HepG2 (cell line): Measurements from ENCODE around the gene TEKT5. TPM values are rescaled to one million over a fixed set of nuclear protein-coding genes. Genes with fewer than 3 reads are reported as not detected.

ENCODE experiments used
- ATAC-seq: fragments of 200-7000 bp; cut with Tn5 transposase; 3 replicates; pipeline ENCODE4 v1.9.1; 2020; ENCODE audit warnings: mild to moderate bottlenecking, moderate library complexity
- BruUV-seq: library from RNA; stranded (reverse); fragments of 400-500 nt; replicated peaks from 2 replicates; lab custom pipeline; 2021; lab: Mats Ljungman, UMichigan
- CTCF ChIA-PET: fragments of 300-600 bp; formaldehyde crosslinking; extraction: SDS; loops from one replicate; lab custom pipeline; 2021; ENCODE audit warnings: low total read pairs, inconsistent platforms, low intra/inter-chr PET ratio; lab: Yijun Ruan, JAX
- POLR2A ChIA-PET: fragments of 350-600 bp; sonication (Branson Sonifier 250); formaldehyde crosslinking; loops from one replicate; lab custom pipeline; 2020; ENCODE audit warnings: antibody characterized with exemption, inconsistent platforms; lab: Yijun Ruan, JAX
- DNase-seq: peaks from one replicate; pipeline ENCODE4 v3.0.0-alpha.2; 2015; ENCODE audit warnings: low spot score
- FAIRE-seq: peaks from 3 replicates; lab custom pipeline; 2011; peaks lifted over from hg19 to GRCh38; lab: Jason Lieb, UNC
- H2AFZ ChIP-seq: one replicate; pipeline ENCODE4 v1.6.1; 2011; ENCODE audit warnings: low read length, inconsistent platforms
- H3K27ac ChIP-seq: fragments of 300-600 bp; 3 replicates; pipeline ENCODE4 v1.8.0; 2011; ENCODE audit warnings: mixed run types, mild to moderate bottlenecking, mixed read lengths, low read length, inconsistent platforms; ENCODE audit not compliant: insufficient read depth; ENCODE audit errors: extremely low read length
- H3K27me3 ChIP-seq, 2 experiments: fragments of 200-600 bp in 1 of 2; 2 replicates in 1 of 2; 3 replicates in 1 of 2; pipeline versions ENCODE4 v1.6.0 to v1.8.0; 2011; ENCODE audit warnings: low read length in 2 of 2, mild to moderate bottlenecking in 2 of 2, moderate library complexity in 2 of 2, inconsistent platforms in 1 of 2; ENCODE audit not compliant: insufficient read depth in 2 of 2, control insufficient read depth in 1 of 2
- H3K36me3 ChIP-seq, 2 experiments: fragments of 200-600 bp in 1 of 2; replicated peaks in 1 of 2; 2 replicates in 1 of 2; 3 replicates in 1 of 2; pipeline versions ENCODE4 v1.5.1 to v1.8.0; 2011; ENCODE audit warnings: low read length in 2 of 2, inconsistent platforms in 1 of 2; ENCODE audit not compliant: insufficient read depth in 2 of 2, control insufficient read depth in 1 of 2
- H3K4me1 ChIP-seq: 2 replicates; pipeline ENCODE4 v1.5.1; 2012; ENCODE audit warnings: low read length, inconsistent platforms; ENCODE audit not compliant: insufficient read depth
- H3K4me2 ChIP-seq: 2 replicates; pipeline ENCODE4 v1.6.0; 2011; ENCODE audit warnings: low read depth, low read length, inconsistent platforms
- H3K4me3 ChIP-seq, 3 experiments: fragments of 200-600 bp in 1 of 3; sonication (generic), shearing (Covaris generic) in 1 of 3; replicated peaks in 1 of 3; 2 replicates each; pipeline ENCODE4 v1.5.1; 2011 to 2016; ENCODE audit warnings: low read length in 3 of 3, inconsistent platforms in 2 of 3, low read depth in 2 of 3, mild to moderate bottlenecking in 2 of 3, control low read depth in 1 of 3, mixed read lengths in 1 of 3; ENCODE audit not compliant: insufficient read depth in 1 of 3
- H3K79me2 ChIP-seq: one replicate; pipeline ENCODE4 v1.6.1; 2011; ENCODE audit warnings: low read length, inconsistent platforms; ENCODE audit not compliant: insufficient read depth
- H3K9ac ChIP-seq: 2 replicates; pipeline ENCODE4 v1.6.0; 2011; ENCODE audit warnings: mild to moderate bottlenecking, low read depth, low read length, inconsistent platforms; ENCODE audit not compliant: insufficient read depth
- H3K9me3 ChIP-seq: 2 replicates; pipeline ENCODE4 v1.5.1; 2012; ENCODE audit warnings: mild to moderate bottlenecking, low read length
- H4K20me1 ChIP-seq: 2 replicates; pipeline ENCODE4 v1.6.0; 2011; ENCODE audit warnings: inconsistent platforms, mild to moderate bottlenecking, low read length, moderate library complexity; ENCODE audit not compliant: insufficient read depth
- AHR ChIP-seq: IDR thresholded peaks from 2 replicates; pipeline ENCODE4 v1.6.1; 2018; ENCODE audit warnings: missing genetic modification reagents, missing compliant biosample characterization
- RNF2 ChIP-seq: fragments of 450-650 bp; conservative IDR thresholded peaks from 2 replicates; pipeline ENCODE4 v1.6.1; 2016; ENCODE audit warnings: low read depth
- SMAD1 ChIP-seq: sonication (generic); formaldehyde crosslinking; IDR thresholded peaks from 2 replicates; pipeline ENCODE4 v1.4.0; 2020; ENCODE audit warnings: missing genetic modification reagents, low read depth, mild to moderate bottlenecking, borderline replicate concordance
- ZBTB7B ChIP-seq: sonication (generic); formaldehyde crosslinking; IDR thresholded peaks from 2 replicates; pipeline ENCODE4 v1.4.0; 2020; ENCODE audit warnings: missing genetic modification reagents
- ZNF17 ChIP-seq: sonication (generic); formaldehyde crosslinking; IDR thresholded peaks from 2 replicates; pipeline ENCODE4 v1.5.0; 2020; ENCODE audit warnings: mild to moderate bottlenecking, missing genetic modification reagents
- ZNF20 ChIP-seq: sonication (generic); formaldehyde crosslinking; IDR thresholded peaks from 2 replicates; pipeline ENCODE4 v1.4.0; 2020; ENCODE audit warnings: mild to moderate bottlenecking, moderate library complexity, missing genetic modification reagents
- ZNF333 ChIP-seq: sonication (generic); formaldehyde crosslinking; IDR thresholded peaks from 2 replicates; pipeline ENCODE4 v1.4.0; 2020; ENCODE audit warnings: mild to moderate bottlenecking, missing genetic modification reagents, borderline replicate concordance
- ZNF354B ChIP-seq: sonication (generic); formaldehyde crosslinking; IDR thresholded peaks from 2 replicates; pipeline ENCODE4 v1.8.0; 2022; ENCODE audit warnings: mild to moderate bottlenecking, missing genetic modification reagents
- ZNF382 ChIP-seq: sonication (generic); formaldehyde crosslinking; IDR thresholded peaks from 2 replicates; pipeline ENCODE4 v1.5.0; 2020; ENCODE audit warnings: missing genetic modification reagents, mild to moderate bottlenecking, borderline replicate concordance
- ZNF547 ChIP-seq: sonication (generic); formaldehyde crosslinking; IDR thresholded peaks from 2 replicates; pipeline ENCODE4 v1.5.1; 2020; ENCODE audit warnings: mild to moderate bottlenecking, missing genetic modification reagents
- ZNF605 ChIP-seq: sonication (generic); formaldehyde crosslinking; IDR thresholded peaks from 2 replicates; pipeline ENCODE4 v1.8.0; 2022; ENCODE audit warnings: mild to moderate bottlenecking, missing genetic modification reagents
- ZNF737 ChIP-seq: sonication (generic); formaldehyde crosslinking; IDR thresholded peaks from 2 replicates; pipeline ENCODE4 v1.5.0; 2020; ENCODE audit warnings: missing genetic modification reagents, mild to moderate bottlenecking, borderline replicate concordance
- ZNF782 ChIP-seq: sonication (generic); formaldehyde crosslinking; IDR thresholded peaks from 2 replicates; pipeline ENCODE4 v1.4.0; 2020; ENCODE audit warnings: missing genetic modification reagents, mild to moderate bottlenecking, borderline replicate concordance
- ZSCAN29 ChIP-seq: sonication (generic); formaldehyde crosslinking; conservative IDR thresholded peaks from 2 replicates; pipeline ENCODE4 v1.4.0; 2020; ENCODE audit warnings: mild to moderate bottlenecking, missing genetic modification reagents
- WGBS: methylation state at CpG from one replicate; pipeline ENCODE4 v1.1.6; 2017; ENCODE audit warnings: low lambda C conversion rate; 5-methylcytosine and 5-hydroxymethylcytosine counted together
- in situ Hi-C: cut with HindIII; loops from 2 replicates; pipeline ENCODE4 v1.10.0; 2017; ENCODE audit warnings: low pct_unique_long_range_greater_than_20kb; ENCODE audit not compliant: extremely low pct_ligation_motif_present
- intact Hi-C: fragments of 100-400 bp; cut with micrococcal nuclease; formaldehyde crosslinking; loops from one replicate; pipeline ENCODE4 v1.10.0; 2022; ENCODE audit not compliant: unreplicated experiment
- polyA plus RNA-seq, 8 experiments: library from polyadenylated mRNA; depleted of rRNA in 3 of 8; stranded (reverse) in 7 of 8; unstranded in 1 of 8; fragments of >200 nt; fragmentation: Illumina TruSeq in 4 of 8; extraction: Trizol in 4 of 8; gene quantifications; 2 replicates each; pipeline versions ENCODE4 v1.2.1 to v1.2.3, GENCODE V29; 2011 to 2016; ENCODE audit warnings: low read depth in 4 of 8, missing spikeins in 1 of 8, mixed read lengths in 1 of 8; ENCODE audit not compliant: insufficient read depth in 1 of 8
- total RNA-seq, 5 experiments: library from RNA; depleted of rRNA; stranded (reverse); fragments of >200 nt; fragmentation: Illumina TruSeq; extraction: Trizol; gene quantifications; 2 replicates each; pipeline ENCODE4 v1.2.3, GENCODE V29; 2016; ENCODE audit warnings: low read depth in 1 of 5
- TF ChIP-seq, protein P1 (sequence below): sonication (generic); formaldehyde crosslinking; IDR thresholded peaks from 2 replicates; pipeline ENCODE4 v1.4.0; 2020; ENCODE audit warnings: mild to moderate bottlenecking, missing genetic modification reagents
- TF ChIP-seq, protein P2 (sequence below): sonication (generic); formaldehyde crosslinking; IDR thresholded peaks from 2 replicates; pipeline ENCODE4 v1.4.0; 2020; ENCODE audit warnings: low read depth, missing genetic modification reagents
- TF ChIP-seq, protein P3 (sequence below): sonication (generic); formaldehyde crosslinking; IDR thresholded peaks from 2 replicates; pipeline ENCODE4 v1.4.0; 2020; ENCODE audit warnings: mild to moderate bottlenecking, low read depth, missing genetic modification reagents
- TF ChIP-seq, protein P4 (sequence below): sonication (generic); formaldehyde crosslinking; conservative IDR thresholded peaks from 2 replicates; pipeline ENCODE4 v1.8.0; 2022; ENCODE audit warnings: missing genetic modification reagents

Gene TEKT5
- total and polyA plus RNA-seq, 2 of the 13 experiments (the other 11 are each of a cell fraction or from before 2014, with no cell fraction given) = 0.16 TPM; not detected in 1

DNA sequence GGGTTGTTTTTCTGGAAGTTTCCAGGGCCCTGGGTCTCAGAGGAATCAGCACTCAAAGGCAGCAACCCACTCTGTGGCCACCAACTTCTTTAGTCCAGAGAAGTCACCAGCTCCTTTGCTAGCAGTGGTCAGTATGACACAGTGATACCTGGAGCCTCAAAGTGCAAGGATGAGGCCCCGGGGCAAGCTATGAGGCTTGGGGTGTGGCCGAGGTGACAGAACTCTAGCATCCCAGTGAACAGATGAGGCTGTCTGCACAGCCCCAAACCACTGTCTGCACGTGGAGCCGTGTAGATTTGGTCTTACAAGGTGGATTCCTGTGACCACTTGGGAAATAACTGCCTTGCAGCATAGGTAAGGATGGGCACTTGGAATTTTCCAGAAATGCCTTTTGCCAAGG lies 24.9 kb downstream of the TEKT5 start:
- BruUV-seq = no TSS peak
- H3K79me2 ChIP-seq = no peaks in the 10 kb centered on the region
- FAIRE-seq = no peak
- no peak overlapping the region for H3K4me2 ChIP-seq
- DNase-seq = no peak
- peaks cover 18% of the 10 kb centered on the region for H3K4me1 ChIP-seq
- in situ Hi-C loops = no loop called here
- H3K27ac ChIP-seq = no peak overlapping the region
- ChIA-PET CTCF (no interaction called here), POLR2A (no interaction called here)
- no peak for ATAC-seq
- intact Hi-C loops = no loop called here
- no peak overlapping the region for H3K9ac ChIP-seq
- no peaks in the 10 kb centered on the region for H3K36me3 ChIP-seq
- H2AFZ ChIP-seq = no peak overlapping the region
- no peak overlapping the region for H3K4me3 ChIP-seq
- H3K27me3 ChIP-seq = peaks cover 2 to 4% of the 10 kb centered on the region in 2 experiments; a peak in 2 of 5 replicates
- no peaks in the 10 kb centered on the region for H3K9me3 ChIP-seq
- WGBS = 27% methylated on average over 4 of the region's 4 CpGs
- no peaks in the 10 kb centered on the region for H4K20me1 ChIP-seq
- TF ChIP-seq ZNF605 (CRISPR knock-in tag) = no peak
- TF ChIP-seq ZNF547 (CRISPR knock-in tag) = no peak
- TF ChIP-seq ZBTB7B (CRISPR knock-in tag) = no peak
- TF ChIP-seq, protein P1, sequence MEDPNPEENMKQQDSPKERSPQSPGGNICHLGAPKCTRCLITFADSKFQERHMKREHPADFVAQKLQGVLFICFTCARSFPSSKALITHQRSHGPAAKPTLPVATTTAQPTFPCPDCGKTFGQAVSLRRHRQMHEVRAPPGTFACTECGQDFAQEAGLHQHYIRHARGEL (CRISPR knock-in tag) = no peak
- TF ChIP-seq SMAD1 (CRISPR knock-in tag) = no peak
- TF ChIP-seq, protein P2, sequence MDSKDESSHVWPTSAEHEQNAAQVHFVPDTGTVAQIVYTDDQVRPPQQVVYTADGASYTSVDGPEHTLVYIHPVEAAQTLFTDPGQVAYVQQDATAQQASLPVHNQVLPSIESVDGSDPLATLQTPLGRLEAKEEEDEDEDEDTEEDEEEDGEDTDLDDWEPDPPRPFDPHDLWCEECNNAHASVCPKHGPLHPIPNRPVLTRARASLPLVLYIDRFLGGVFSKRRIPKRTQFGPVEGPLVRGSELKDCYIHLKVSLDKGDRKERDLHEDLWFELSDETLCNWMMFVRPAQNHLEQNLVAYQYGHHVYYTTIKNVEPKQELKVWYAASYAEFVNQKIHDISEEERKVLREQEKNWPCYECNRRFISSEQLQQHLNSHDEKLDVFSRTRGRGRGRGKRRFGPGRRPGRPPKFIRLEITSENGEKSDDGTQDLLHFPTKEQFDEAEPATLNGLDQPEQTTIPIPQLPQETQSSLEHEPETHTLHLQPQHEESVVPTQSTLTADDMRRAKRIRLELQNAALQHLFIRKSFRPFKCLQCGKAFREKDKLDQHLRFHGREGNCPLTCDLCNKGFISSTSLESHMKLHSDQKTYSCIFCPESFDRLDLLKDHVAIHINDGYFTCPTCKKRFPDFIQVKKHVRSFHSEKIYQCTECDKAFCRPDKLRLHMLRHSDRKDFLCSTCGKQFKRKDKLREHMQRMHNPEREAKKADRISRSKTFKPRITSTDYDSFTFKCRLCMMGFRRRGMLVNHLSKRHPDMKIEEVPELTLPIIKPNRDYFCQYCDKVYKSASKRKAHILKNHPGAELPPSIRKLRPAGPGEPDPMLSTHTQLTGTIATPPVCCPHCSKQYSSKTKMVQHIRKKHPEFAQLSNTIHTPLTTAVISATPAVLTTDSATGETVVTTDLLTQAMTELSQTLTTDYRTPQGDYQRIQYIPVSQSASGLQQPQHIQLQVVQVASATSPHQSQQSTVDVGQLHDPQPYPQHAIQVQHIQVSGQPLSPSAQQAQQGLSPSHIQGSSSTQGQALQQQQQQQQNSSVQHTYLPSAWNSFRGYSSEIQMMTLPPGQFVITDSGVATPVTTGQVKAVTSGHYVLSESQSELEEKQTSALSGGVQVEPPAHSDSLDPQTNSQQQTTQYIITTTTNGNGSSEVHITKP (CRISPR knock-in tag) = no peak
- TF ChIP-seq, protein P3, sequence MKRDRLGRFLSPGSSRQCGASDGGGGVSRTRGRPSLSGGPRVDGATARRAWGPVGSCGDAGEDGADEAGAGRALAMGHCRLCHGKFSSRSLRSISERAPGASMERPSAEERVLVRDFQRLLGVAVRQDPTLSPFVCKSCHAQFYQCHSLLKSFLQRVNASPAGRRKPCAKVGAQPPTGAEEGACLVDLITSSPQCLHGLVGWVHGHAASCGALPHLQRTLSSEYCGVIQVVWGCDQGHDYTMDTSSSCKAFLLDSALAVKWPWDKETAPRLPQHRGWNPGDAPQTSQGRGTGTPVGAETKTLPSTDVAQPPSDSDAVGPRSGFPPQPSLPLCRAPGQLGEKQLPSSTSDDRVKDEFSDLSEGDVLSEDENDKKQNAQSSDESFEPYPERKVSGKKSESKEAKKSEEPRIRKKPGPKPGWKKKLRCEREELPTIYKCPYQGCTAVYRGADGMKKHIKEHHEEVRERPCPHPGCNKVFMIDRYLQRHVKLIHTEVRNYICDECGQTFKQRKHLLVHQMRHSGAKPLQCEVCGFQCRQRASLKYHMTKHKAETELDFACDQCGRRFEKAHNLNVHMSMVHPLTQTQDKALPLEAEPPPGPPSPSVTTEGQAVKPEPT (CRISPR knock-in tag) = no peak
- no peak for TF ChIP-seq ZNF737 (CRISPR knock-in tag)
- no peak for TF ChIP-seq ZNF17 (CRISPR knock-in tag)
- no peak for TF ChIP-seq ZNF382 (CRISPR knock-in tag)
- no peak for TF ChIP-seq RNF2
- TF ChIP-seq, protein P4, sequence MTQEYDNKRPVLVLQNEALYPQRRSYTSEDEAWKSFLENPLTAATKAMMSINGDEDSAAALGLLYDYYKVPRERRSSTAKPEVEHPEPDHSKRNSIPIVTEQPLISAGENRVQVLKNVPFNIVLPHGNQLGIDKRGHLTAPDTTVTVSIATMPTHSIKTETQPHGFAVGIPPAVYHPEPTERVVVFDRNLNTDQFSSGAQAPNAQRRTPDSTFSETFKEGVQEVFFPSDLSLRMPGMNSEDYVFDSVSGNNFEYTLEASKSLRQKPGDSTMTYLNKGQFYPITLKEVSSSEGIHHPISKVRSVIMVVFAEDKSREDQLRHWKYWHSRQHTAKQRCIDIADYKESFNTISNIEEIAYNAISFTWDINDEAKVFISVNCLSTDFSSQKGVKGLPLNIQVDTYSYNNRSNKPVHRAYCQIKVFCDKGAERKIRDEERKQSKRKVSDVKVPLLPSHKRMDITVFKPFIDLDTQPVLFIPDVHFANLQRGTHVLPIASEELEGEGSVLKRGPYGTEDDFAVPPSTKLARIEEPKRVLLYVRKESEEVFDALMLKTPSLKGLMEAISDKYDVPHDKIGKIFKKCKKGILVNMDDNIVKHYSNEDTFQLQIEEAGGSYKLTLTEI (CRISPR knock-in tag) = no peak
- TF ChIP-seq ZNF354B = no peak
- TF ChIP-seq AHR (CRISPR knock-in tag) = no peak
- TF ChIP-seq ZNF20 (CRISPR knock-in tag) = no peak
- no peak for TF ChIP-seq ZNF333 (CRISPR knock-in tag)
- no peak for TF ChIP-seq ZSCAN29
- no peak for TF ChIP-seq ZNF782
